Measurements from ENCODE around the gene TAF11L13. TPM values are rescaled to one million over a fixed set of nuclear protein-coding genes. Genes with fewer than 3 reads are reported as not detected.

The TAF11L13 gene
- total RNA-seq, 1 donor from 2014 or later: not detected

GRCh38 chr5:17663182-17663581, 31.3 kb downstream of the TAF11L13 start:
- H3K36me3 ChIP-seq (ENCODE audit: control insufficient read depth, insufficient read depth, low read length): no peaks in the 10 kb centered on the region
- no peak for TF ChIP-seq CTCF (IDR thresholded peaks at IDR 0.05; ENCODE audit: insufficient read depth, low read length, poor library complexity, severe bottlenecking)
- DNase-seq (ENCODE audit: low read depth): no peak
- no peaks in the 10 kb centered on the region for H3K27me3 ChIP-seq (ENCODE audit: control insufficient read depth, insufficient read depth, low read length)
- no peak overlapping the region for H3K4me3 ChIP-seq (ENCODE audit: low read depth, low read length)

GRCh38 chr5:17665836-17666235, 33.9 kb downstream of the TAF11L13 start:
- H3K27me3 ChIP-seq (ENCODE audit: control insufficient read depth, insufficient read depth, low read length): no peaks in the 10 kb centered on the region
- no peak for TF ChIP-seq CTCF (IDR thresholded peaks at IDR 0.05; ENCODE audit: insufficient read depth, low read length, poor library complexity, severe bottlenecking)
- no peak for DNase-seq (ENCODE audit: low read depth)
- H3K36me3 ChIP-seq (ENCODE audit: control insufficient read depth, insufficient read depth, low read length): no peaks in the 10 kb centered on the region
- no peak overlapping the region for H3K4me3 ChIP-seq (ENCODE audit: low read depth, low read length)

GRCh38 chr5:17666726-17667235, 34.9 kb downstream of the TAF11L13 start:
- H3K27me3 ChIP-seq (ENCODE audit: control insufficient read depth, insufficient read depth, low read length): no peaks in the 10 kb centered on the region
- DNase-seq (ENCODE audit: low read depth): no peak
- TF ChIP-seq CTCF (IDR thresholded peaks at IDR 0.05; ENCODE audit: insufficient read depth, low read length, poor library complexity, severe bottlenecking): no peak

GRCh38 chr5:17670353-17670752, 38.5 kb downstream of the TAF11L13 start:
- H3K27me3 ChIP-seq (ENCODE audit: control insufficient read depth, insufficient read depth, low read length): no peaks in the 10 kb centered on the region
- TF ChIP-seq CTCF (IDR thresholded peaks at IDR 0.05; ENCODE audit: insufficient read depth, low read length, poor library complexity, severe bottlenecking): no peak

More at GRCh38 chr5:17666726-17667235, 34.9 kb downstream of the TAF11L13 start:
- Histone ChIP-seq H3K36me3 (ENCODE audit: control insufficient read depth, insufficient read depth, low read length) (no peaks in the 10 kb centered on the region), H3K4me3 (ENCODE audit: low read depth, low read length) (no peak overlapping the region)

GRCh38 chr5:17678751-17679324, 47.0 kb downstream of the TAF11L13 start:
- DNase-seq (ENCODE audit: low read depth): no peak

More at GRCh38 chr5:17670353-17670752, 38.5 kb downstream of the TAF11L13 start:
- DNase-seq (ENCODE audit: low read depth): no peak
- no peak overlapping the region for H3K4me3 ChIP-seq (ENCODE audit: low read depth, low read length)
- no peaks in the 10 kb centered on the region for H3K36me3 ChIP-seq (ENCODE audit: control insufficient read depth, insufficient read depth, low read length)

More at GRCh38 chr5:17678751-17679324, 47.0 kb downstream of the TAF11L13 start:
- no peak overlapping the region for H3K4me3 ChIP-seq (ENCODE audit: low read depth, low read length)
- no peak for TF ChIP-seq CTCF (IDR thresholded peaks at IDR 0.05; ENCODE audit: insufficient read depth, low read length, poor library complexity, severe bottlenecking)
- no peaks in the 10 kb centered on the region for H3K27me3 ChIP-seq (ENCODE audit: control insufficient read depth, insufficient read depth, low read length)
- no peaks in the 10 kb centered on the region for H3K36me3 ChIP-seq (ENCODE audit: control insufficient read depth, insufficient read depth, low read length)

Measured in kidney epithelial cell (primary cell).